ENCODE measurements around the gene ETV6. TPM values are rescaled to one million over a fixed set of nuclear protein-coding genes. Genes with fewer than 3 reads are reported as not detected.
A peak's percentile ranks its signal among the peaks of the same experiment; 100 is the strongest.

Gene ETV6
- total and polyA plus RNA-seq, 12 donors = 2.7 to 33.5 (median 15.2) TPM

- ATAC-seq = no peak
- Histone ChIP-seq H3K36me3 (no peaks in the 10 kb centered on the region), H3K4me1 (peaks cover 0 to 69% (median 39%) of the 10 kb centered on the region in 9 donors), H3K27ac (peak overlapping the region in 2 of 10 donors; percentile 21 to 49), H3K9me3 (no peaks in the 10 kb centered on the region), H3K27me3 (no peaks in the 10 kb centered on the region), H3K4me3 (no peak overlapping the region)
- no peak for TF ChIP-seq CTCF (IDR thresholded peaks at IDR 0.05)
- intact Hi-C loops (cut with DNase I) = no loop called here
- DNase-seq = no peak
- 91 to 94% methylated on average over 8 of the region's 8 CpGs for WGBS, 2 donors
Observed at GRCh38 chr12:11725686-11726085, 76.2 kb downstream of the ETV6 start.

GRCh38 chr12:11726659-11727058 is 77.2 kb downstream of the ETV6 start:
- TF ChIP-seq CTCF (IDR thresholded peaks at IDR 0.05) = no peak
- Histone ChIP-seq H3K27ac (no peak overlapping the region), H3K36me3 (no peaks in the 10 kb centered on the region), H3K27me3 (no peaks in the 10 kb centered on the region), H3K4me1 (peaks cover 0 to 78% (median 43%) of the 10 kb centered on the region in 9 donors), H3K4me3 (no peak overlapping the region), H3K9me3 (no peaks in the 10 kb centered on the region)
- DNase-seq (no peak), ATAC-seq (no peak)
- WGBS, 2 donors = 86 to 92% methylated on average over 3 of the region's 3 CpGs
- intact Hi-C loops (cut with DNase I) = no loop called here

GRCh38 chr12:11727133-11727664 is 77.7 kb downstream of the ETV6 start:
- peak in 1 of 8 donors; percentile 40 for ATAC-seq
- no peaks in the 10 kb centered on the region for H3K9me3 ChIP-seq
- no peak for TF ChIP-seq CTCF (IDR thresholded peaks at IDR 0.05)
- no peaks in the 10 kb centered on the region for H3K27me3 ChIP-seq
- peaks cover 0 to 3% (median 0%) of the 10 kb centered on the region in 9 donors for H3K36me3 ChIP-seq
- 79 to 84% methylated on average over 12 of the region's 12 CpGs for WGBS, 2 donors
- H3K27ac ChIP-seq = no peak overlapping the region
- DNase-seq = no peak
- no peak overlapping the region for H3K4me3 ChIP-seq
- peaks cover 0 to 84% (median 43%) of the 10 kb centered on the region in 9 donors for H3K4me1 ChIP-seq
- intact Hi-C loops (cut with DNase I) = no loop called here

GRCh38 chr12:11728154-11728755 is 78.8 kb downstream of the ETV6 start:
- H3K4me1 ChIP-seq = peaks cover 0 to 87% (median 43%) of the 10 kb centered on the region in 9 donors

More at GRCh38 chr12:11728154-11728755, 78.8 kb downstream of the ETV6 start:
- H3K27ac ChIP-seq = no peak overlapping the region
- H3K4me3 ChIP-seq = no peak overlapping the region
- WGBS, 2 donors = 94 to 95% methylated on average over 10 of the region's 10 CpGs
- peaks cover 0 to 8% (median 0%) of the 10 kb centered on the region in 9 donors for H3K36me3 ChIP-seq
- H3K9me3 ChIP-seq = no peaks in the 10 kb centered on the region
- intact Hi-C loops (cut with DNase I) = no loop called here
- DNase-seq = no peak
- no peaks in the 10 kb centered on the region for H3K27me3 ChIP-seq
- ATAC-seq = no peak
- no peak for TF ChIP-seq CTCF (IDR thresholded peaks at IDR 0.05)
